HG03175 (cell line): ENCODE results near the gene TRIM38.
"Not testable (repeated sequence)": the region's sequence is repeated elsewhere in the genome, so short reads cannot be mapped to it uniquely, and the experiment has no call there.

Source experiments
- ATAC-seq: cut with Tn5 transposase; IDR thresholded peaks from one replicate; pipeline ENCODE4 v1.9.1; 2021; ENCODE audit warnings: mild to moderate bottlenecking, moderate library complexity; ENCODE audit not compliant: unreplicated experiment

Gene TRIM38

DNA sequence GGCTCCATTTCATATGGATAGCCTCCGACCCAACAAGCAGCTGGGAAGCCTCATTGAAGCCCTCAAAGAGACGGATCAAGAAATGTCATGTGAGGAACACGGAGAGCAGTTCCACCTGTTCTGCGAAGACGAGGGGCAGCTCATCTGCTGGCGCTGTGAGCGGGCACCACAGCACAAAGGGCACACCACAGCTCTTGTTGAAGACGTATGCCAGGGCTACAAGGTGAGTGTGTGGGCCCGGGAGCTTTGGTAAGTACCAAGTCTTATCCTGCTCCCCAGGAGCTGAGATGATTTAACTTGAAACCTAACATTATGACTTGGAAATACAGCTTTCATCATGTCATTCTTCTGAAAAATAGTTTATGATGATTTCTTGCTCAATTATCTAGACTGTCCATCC lies 4.1 kb downstream of the TRIM38 start:
- ATAC-seq = no peak

DNA sequence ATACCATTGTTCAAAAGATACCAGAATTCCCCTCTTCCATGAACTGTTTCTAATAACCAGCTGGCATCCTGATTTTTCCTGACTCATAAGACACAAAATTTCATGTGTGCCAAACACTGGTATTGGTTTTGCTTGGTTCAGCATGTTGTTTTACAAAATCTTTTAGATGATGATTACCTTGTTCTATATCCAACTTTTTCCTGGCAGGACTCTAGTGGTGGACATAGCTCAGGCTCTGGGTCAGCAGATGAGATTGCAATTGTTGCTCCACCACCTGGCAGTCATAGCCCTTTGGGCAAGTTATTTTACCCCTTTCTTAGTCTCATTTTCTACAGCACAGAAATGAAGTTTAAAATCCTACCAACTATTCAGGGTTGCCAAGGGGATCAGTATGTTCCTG lies 6.2 kb downstream of the TRIM38 start:
- no peak for ATAC-seq

DNA sequence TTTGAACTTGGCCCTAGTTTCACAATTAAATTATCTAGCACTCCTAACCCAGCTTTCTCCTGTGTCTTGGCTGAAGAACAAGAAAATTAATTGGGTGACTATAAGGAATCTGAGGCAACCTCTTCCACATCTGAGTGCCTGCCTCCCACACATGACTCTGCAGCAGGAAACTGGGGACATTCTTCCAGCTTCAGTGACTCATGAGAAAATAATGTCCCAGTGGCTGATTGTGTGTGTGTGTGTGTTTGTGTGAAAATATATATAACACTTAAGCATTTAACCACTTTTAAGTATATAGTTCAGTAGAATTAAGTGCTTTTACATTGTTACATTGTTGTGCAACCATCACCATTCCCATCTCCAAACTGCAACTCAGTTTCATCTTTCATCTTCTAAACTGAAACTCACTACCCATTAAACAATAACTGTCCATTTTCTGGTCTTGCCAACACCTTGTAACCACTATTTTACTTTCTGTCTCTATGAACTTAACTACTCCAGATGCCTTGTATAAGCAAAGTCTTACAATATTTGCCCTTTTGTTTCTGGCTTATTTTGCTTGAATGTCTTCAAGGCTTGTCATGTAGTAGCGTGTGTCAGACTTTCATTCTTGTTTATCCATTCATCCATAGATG lies 8.7 kb downstream of the TRIM38 start:
- no peak for ATAC-seq

DNA sequence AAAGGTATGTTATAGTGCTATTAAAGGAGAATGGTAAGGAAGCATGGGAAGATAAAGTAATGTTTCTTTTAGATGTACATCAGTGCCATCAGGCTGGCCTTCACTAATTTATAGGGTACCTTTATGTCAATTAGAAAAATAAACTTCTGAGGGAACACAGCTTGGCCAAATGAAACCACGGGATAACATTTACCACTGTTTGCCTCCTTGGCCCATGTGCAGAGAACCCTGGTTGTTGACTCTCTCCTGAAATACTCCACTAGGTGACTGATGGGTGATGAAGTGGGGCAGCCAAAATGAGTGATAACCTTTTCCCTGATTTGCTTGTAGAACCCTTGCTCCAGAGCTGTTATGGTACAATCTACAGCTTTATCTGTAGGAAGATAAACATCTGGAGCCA lies 9.5 kb downstream of the TRIM38 start:
- no peak for ATAC-seq

DNA sequence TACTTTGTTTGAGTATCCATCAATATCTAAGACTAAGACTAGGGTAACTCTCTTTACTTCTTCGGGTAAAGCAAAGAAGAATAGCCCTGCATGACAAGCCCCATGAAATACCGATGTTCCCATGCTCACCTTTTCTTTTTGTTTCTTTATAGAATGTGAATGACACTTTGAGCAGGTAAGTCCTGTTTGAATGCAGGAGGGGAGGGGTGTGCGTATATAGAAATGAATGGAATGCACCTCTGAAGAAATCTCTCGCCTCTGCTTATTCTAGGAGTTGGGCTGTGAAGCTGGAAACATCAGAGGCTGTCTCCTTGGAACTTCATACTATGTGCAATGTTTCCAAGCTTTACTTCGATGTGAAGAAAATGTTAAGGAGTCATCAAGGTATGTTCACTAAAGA lies 10.3 kb downstream of the TRIM38 start:
- no peak for ATAC-seq

DNA sequence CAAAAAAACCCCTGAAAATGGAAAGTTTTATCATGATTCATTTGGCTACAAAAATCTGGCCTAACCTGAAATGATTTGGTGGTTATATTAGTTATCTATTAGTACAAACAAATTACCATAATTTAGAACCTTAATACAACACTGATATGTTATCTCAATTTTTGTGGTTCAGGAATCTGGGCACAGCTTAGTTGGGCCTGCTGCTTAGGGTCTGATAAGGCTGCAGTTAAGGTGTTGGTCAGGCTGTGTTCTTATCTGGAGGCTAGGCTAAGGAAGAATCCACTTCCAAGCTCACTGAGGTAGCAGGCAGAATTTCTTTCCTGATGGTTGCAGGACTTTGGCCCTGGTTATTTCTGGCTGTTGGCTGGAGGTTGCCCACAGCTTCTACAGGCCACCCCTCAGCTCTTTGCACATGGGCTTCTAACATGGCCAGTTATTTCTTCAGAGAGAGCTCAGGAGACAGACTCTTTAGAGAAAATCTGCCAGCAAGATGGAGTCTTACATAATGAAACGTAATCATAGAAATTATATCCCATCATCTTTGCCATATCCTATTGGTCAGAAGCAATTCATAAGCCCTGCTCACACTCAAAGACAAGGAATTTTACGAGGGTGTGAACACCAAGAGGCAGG lies 11.4 kb downstream of the TRIM38 start:
- ATAC-seq = no peak

DNA sequence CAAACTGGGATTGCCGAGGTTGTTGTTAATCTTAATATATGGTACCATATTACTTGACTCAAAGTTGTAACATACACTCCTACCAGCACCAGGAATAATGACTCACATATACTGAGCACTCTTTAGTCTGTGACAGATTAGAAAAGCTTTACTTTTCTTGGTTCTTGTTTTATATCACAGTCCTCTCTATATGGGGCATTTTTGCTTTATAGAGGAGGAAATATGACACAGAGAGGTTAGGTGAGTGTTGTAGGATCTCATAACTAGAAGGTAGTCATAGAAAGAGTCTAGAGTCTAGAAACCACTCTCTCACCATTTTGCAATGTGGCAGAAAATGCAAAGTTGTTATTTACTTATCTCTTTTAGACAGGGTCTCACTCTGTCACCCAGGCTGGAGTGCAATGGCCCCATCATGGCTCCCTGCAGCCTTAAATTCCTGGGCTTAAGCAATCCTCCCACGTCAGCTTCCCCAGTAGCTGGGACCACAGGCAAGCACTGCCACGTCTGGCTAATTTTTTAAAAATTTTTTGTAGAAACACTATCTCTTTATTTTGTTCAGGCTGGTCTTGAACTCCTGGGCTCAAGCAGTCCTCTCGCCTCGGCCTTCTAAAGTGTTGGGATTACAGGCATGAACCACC lies 13.4 kb downstream of the TRIM38 start:
- no peak for ATAC-seq

DNA sequence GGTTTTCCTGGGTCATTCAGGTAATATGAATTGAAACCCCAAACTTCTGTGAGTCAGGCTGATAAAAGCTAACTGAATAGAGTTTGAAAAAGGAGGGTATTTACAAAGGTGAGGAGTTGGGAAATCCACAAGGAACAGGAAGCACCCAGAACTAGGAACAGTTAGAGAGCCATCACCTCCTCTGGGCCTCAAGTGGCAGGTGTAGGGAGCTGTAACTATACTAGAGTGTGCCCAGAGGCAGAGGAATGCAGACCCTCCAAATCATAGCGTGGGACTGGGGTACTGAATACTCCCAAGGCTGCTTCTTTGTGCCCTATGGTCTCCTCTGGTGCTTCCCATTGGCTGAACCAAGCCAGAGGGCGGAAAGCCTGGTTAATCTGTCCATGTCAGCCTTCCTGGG lies 18.3 kb downstream of the TRIM38 start:
- ATAC-seq = no peak

DNA sequence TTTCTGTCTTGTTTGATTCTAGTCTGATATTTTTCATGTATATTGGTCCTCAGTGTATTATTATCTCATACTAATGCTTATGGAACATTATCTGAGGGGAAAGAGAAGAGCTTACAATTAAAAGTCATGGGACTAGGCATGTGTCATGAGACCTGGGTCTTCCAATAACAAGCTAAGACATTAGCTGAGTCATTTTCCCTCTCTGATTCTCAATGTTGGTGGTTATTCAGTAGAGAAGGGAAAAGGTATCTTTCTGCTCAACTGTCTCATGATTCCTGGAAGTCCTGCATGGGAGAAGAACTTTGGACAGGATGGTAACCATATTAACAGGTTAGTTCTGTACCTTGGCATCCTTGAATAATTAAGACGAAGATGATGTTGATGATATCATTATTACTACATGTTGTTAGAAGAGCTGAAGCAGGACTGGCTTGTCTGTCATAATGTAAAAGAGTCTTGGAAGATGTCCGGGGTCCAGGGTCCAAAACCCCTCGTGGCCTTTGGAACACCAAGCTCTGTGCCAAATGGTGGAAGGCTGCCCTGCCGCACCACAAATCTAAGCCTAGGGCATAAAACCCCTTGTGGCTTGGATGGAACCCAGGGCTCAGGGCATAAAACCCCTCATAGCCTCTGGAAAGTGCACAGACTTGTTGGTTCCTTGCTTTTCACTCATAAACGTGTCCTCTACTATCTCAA lies 19.1 kb downstream of the TRIM38 start:
- ATAC-seq = no peak

DNA sequence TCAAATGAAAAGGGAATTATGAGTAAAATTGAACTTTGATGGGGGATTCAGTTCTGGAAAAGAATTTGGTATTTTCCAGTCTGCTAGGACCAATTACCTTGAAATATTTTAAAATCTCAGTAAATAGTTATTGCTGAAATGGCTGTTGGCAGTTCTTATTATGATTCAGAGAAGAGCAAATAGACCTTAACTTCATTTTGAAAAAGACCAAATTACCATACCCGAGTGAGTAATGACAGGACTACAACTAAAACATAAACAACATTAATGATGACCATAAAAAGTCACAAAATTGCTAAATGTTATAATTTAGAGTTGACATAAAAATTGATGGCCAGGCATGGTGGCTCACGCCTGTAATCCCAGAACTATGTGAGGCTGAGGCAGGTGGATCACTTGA lies 21.7 kb downstream of the TRIM38 start:
- no peak for ATAC-seq

DNA sequence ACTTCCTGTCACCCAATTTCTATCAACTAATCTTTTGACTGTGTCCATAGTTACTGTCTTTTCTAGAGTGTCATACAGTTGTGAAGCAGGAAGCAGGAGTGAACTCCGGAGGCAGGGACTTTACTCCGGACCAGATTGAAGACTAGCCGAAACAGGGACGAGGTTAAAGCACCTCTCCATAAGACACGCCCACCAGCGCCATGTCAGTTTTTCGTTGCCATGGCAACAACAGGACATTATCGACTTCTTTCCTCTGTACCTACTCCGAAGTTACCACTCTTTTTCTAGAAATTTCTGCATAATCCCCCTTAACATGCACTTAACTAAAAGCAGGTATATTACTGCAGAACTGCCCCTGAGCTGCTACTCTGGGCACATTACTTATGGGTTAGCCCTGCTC lies 25.2 kb downstream of the TRIM38 start:
- no peak for ATAC-seq

DNA sequence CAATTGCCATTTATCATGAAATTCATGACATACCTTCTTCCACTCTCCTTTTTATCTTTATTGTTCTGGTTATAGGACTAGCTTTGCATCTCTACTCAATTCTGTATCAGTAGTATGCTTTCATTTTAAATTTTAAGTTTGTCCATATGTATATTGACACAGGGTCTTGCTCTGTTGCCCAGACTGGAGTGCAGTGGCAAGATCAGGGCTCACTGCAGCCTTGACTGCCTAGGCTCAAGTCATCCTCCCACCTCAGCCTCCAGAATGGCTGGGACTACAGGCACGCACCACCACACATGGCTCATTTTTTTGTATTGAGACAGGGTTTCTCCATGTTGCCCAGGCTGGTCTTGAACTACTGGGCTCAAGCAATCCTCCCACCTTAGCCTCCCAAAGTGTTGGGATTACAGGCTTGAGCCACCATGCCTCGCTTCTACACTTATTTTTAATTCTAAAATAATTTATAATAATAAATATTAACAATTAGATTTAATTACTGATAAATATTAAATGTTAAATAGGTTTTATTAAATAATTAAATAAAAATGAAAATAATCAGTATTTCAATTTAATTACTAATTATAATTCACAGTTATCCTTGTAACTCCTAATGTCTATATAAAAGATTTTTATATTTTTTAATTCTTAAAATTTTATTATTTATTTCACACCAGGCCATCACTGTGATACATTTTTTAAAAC lies 27.7 kb downstream of the TRIM38 start:
- no peak for ATAC-seq

DNA sequence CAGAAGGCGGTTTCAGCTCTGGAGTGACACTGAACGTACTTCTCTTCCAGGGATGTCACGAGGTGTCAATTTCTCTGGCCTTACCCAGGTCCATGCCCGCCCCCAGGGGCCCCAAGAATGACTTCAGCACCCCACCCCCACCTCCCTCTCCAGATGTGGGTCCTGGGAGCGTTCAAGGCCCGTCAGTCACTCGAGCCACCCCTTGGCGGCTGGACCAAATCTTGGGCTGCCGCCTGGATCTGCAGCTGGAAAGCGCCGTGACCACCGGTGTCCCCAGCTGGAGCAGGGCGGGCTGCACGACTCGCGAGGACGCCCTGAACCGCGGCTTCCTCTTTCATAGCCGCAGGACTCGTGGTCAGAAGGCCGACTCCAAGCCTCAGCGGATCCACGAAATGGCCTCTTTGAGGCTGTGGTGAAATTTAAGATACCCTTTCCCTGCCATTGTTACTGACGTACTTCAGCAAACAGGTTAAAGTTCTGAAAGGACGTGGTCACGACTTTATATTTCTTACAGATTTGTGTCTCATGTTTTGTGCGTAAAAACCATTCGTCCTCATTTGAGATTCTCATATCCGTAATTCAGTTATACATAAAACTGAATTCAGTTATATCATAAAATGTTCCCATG lies 29.3 kb downstream of the TRIM38 start:
- ATAC-seq = peak; percentile 60

DNA sequence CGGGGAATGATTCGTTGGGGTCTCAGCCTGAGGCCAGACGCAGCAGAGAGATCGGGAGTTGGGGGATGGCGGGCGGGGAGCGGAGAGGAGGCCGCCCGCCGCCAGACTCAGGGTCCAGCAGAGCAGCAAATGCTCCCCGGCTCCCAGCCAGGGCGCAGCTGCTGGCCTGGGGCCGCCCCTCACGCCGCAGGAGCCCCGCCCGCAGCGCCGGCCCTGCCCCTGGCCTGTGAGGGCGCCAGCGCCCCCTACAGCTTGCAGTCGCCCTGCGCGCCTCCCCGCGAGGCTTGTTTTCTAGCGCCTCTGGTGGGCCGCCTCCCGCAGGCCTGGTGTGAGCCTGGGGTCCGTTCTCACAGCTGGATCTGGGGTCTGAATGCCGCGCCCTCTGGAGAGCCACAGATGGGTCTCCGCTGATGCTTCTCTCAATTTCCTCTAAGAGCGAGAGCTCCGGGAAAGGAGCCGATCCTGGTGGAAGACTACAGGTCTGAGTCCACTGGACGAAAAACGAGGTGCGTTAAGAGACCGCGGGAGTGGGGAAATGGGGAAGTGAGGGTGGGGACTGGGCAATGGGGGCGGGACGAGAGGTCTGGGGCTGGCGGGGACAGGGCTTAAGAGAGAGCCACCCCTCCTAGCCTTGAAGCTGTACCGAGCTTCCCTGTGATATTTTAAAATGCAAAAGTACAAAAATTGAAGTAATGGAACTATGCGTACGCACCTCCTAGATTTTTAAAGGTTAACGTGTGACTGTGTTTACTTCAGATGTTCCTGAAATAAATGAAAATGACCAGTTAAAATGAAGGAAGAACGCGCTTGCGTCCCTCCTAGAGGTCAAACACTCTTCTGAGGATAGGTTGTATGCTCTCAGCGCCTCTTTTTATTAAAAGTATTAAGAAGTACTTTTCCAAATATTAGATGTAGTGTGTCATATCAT lies 30.1 kb downstream of the TRIM38 start:
- ATAC-seq = peak; percentile 82

DNA sequence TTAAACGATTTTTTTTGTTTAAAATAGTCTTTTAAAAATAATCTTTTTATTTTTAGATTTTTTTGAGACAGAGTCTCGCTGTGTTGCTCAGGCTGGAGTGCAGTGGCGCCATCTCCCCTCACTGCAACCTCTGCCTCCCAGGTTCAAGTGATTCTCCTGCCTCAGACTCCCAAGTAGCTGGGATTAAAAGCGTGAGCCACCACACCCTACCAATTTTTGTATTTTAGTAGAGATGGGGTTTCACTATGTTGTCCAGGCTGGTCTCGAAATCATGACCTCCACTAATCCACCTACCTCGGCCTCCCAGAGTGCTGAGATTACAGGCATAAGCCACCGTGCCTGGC lies 30.7 kb downstream of the TRIM38 start:
- ATAC-seq = not testable (repeated sequence)

DNA sequence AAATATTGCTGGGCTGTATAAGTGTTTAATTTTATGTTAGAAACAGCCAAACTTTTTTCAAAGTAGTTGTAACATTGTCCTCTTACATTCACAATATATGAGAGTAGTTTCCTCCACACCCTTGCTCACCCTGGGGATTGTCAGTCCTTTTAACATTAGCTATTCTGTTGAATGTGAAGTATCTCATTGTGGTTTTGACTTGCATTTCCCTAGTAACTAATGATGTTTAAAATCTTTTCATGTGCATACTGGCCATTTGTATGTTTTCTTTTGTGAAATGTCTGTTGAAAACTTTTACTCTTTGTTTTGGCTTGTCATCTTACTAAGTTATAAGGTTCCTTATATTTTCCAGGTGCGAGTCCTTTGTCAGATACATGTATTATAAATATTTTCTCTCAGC lies 32.9 kb downstream of the TRIM38 start:
- ATAC-seq = no peak

DNA sequence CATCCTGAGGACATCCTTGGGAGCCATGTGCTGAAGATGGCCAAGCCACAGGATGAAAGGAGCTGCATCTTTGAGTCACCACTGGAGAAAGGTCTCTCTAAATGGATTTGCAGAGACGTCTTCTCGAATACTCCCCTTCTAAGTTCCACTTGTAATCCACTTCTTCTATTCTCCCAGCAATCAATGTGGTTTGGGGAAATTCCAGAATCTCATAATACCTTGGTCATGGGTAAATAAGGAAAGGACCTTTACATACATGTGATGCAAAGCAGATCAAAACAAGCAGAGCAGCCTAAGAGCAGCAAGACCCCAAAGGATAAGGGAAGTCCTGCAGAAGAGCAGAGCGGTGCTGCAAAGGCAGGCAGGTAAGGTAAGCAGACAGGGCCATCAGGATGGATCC lies 35.3 kb downstream of the TRIM38 start:
- no peak for ATAC-seq

DNA sequence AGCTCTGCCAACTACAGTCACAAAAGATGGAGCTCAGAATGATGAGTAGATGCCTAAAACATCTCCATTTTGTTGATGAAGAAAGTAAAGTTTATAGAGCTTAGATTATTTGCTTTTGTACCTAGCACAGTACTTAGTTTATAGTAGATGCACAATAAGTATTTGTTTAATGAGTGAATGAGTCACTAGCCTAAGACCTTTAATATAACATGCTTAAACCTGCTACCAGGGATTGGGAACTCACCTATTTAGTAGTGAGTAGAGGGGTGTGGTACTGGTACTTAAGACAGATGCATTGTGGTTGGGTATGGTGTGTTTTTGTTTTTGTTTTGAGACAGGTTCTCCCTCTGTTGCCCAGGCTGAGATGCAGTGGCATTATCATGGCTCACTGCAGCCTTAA lies 35.8 kb downstream of the TRIM38 start:
- no peak for ATAC-seq

DNA sequence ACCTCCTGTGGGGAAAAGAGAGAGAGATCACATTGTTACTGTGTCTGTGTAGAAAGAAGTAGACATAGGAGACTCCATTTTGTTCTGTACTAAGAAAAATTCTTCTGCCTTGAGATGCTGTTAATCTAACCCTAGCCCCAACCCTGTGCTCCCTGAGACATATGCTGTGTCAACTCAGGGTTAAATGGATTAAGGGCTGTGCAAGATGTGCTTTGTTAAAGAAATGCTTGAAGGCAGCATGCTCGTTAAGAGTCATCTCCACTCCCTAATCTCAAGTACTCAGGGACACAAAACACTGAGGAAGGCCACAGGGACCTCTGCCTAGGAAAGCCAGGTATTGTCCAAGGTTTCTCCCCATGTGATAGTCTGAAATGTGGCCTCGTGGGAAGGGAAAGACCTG lies 36.6 kb downstream of the TRIM38 start:
- not testable (repeated sequence) for ATAC-seq
